HG02763 (cell line): Measurements from ENCODE around the gene AREL1.

Experiments used
- ATAC-seq: cut with Tn5 transposase; IDR thresholded peaks from one replicate; pipeline ENCODE4 v1.9.1; 2021; ENCODE audit warnings: mild to moderate bottlenecking, moderate library complexity; ENCODE audit not compliant: unreplicated experiment

The AREL1 gene

DNA sequence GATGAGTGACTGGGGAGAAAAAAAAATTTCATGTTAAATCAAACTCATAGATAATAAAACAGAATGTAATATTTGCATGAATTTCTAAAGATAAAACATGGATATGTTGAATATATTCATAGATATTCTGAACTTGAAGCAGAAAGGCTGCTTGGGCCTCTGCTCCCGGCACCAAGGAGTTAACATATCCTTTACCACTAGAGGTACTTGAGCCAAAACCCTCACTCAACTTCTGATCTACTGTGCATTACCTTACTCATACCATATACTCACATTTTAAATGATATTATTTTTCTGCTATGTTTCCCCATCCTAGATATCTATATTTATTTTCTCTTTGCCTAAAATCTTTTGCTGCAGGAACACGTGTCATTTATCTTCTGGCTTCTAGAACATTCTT lies 14.9 kb downstream of the AREL1 start:
- ATAC-seq = no peak

DNA sequence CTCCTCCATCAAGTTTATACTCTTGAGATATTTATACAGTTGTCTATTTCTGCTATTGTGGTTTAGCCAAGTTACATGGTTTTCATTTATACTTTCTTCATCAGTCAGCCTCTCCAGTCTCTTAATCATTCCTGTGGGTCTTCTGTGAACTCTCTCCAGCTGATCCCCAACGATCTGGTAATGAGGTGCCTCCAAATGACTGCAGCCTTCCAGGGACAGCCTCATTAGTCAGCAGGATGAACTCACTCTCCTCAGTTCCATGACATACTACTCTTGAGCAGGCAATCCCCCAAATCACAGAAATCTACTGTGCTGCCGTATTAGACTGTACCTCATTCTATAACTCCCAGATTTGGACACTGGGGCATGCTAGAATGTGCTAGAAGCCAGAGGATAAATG lies 15.3 kb downstream of the AREL1 start:
- ATAC-seq = no peak

DNA sequence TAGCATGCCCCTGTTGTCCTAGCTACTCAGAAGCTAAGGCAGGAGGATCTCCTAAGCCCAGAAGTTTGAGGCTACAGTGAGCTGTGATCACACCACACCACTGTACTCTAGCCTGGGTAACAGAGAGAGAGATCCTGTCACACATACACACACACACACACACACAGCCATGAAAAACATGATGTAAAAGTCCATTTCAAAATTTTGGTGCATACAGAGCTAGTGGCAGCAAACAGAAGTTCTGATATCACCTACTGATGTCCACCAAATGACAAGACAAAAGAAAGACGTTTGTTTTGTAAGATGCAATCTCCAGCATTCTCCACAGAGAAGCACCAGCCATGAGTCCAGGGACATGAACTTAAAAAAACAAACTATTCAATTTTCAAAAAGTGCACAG lies 15.9 kb downstream of the AREL1 start:
- no peak for ATAC-seq

DNA sequence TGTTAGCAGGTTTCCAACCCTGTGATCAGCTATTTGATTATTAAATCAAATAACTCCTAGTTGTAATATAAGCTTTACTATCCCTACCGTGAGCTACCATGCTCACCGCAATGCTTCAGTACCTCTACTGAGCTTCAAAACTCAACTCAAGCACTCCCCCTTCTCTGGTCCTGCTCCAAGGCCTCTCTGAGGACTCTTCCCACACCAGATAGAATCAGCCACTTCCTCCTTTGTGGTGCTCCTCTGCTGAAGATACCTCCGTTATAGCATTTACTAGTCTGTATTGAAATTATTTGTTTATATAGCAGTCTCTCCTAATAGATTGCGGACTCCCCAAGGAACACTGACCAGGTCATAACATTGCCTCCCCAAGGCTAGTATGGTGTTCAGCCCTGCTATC lies 17.5 kb downstream of the AREL1 start:
- ATAC-seq = no peak

DNA sequence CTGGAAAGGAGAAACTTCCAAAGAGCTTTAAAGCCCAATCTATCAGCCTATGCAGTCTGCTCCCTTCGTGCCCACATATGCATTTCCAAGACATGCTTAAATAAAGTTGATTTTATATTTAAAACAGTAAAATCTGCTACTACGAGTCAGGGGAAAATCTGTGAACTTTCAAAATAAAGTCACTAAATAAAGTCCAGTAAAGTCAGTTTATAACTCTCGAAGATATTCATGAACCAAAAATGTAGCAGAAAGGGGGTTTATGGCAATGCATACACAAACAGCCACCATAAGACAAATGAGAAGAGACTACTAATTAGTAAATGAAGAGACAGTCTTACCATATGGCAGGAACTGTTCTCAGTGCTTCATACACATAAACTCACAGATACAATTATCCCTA lies 19.7 kb downstream of the AREL1 start:
- ATAC-seq = no peak

DNA sequence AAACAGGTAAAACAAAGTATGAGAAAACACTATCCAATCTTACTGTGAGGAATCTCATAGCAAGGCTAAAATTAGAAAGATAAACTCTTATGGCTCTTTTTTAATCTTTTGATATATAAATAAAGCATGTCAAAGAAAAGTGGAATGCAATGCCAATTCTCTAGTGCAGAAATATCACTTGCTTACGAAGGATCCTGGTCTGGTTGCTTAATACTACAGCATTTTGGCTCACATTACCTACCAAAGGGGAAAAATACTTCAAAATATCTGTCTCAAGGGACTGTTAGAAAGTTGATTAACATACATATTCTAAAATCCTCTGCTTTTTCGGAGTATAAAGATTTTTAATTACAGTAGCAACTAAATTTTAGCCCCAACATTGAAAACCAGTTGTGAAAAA lies 21.4 kb downstream of the AREL1 start:
- no peak for ATAC-seq

DNA sequence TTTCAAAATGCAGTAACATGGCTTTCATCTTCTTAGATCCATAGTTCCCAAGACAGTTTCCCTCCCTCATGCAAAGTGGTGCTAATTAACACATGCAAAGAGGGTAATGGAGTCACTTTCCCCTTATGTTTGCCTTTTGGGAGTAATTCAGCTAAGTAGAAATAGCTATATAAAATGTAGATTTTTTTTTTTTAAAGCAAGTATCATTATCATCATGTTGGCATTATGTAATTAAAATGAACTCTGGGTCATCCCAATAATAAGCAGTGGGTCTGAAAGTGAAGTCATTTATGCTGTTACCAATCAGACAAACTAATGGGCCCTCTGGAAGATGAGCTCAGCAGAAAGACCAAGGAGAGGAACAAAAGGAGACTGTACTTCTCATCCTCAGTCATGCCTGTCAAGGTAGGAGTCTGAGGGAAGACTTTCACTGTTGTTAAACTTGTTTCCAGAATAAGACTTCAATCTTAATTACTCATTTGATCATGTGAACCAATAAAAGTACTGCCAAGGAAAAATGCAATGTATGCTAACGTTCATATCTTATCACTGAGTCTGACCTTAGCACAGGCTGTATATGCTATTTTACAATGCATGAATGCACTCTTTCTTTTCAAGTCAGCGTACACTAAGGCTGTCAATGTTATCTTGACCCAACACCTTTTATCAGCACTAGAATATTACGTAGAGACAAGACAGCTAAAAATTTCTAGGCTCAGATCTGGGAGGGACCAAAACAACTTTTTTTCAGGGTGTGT lies 26.8 kb downstream of the AREL1 start:
- ATAC-seq = no peak

DNA sequence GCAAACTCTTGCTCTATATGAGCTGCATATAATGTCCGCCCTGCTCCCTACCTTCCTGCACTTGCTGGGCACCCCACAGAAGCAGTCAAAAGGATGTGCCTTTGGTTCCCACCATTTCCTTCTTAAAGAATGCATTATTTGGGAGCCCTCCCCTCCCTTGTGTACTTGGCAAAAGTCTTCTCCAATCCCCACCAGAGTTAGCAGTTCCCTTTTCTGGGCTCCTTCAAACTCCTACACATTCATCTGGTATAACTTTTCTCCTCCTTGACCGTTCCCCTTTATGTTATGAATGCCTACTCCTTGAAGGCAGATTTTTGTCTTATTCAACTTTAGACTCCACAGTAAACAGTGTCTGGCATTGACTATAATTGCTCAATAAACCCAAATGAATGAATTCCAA lies 27.8 kb downstream of the AREL1 start:
- no peak for ATAC-seq

DNA sequence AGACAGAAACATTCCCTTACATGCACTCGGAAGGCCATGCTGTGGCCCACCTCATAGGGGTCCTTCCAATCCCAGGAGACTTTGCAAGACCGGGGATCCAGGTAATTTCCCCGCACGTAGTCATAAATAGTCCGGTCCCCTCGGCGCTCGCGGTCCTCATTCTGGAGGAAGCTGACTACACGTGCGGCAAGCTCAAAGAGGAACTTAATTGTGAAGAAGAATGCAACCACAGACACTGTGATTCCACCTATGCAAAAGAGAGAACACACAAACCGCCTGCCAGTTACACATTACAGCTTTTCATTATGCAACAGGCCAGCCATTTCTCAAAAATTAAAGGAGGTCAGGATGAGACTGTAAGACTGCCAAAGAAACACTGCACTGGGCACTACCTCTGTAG lies 28.4 kb downstream of the AREL1 start:
- ATAC-seq = no peak

DNA sequence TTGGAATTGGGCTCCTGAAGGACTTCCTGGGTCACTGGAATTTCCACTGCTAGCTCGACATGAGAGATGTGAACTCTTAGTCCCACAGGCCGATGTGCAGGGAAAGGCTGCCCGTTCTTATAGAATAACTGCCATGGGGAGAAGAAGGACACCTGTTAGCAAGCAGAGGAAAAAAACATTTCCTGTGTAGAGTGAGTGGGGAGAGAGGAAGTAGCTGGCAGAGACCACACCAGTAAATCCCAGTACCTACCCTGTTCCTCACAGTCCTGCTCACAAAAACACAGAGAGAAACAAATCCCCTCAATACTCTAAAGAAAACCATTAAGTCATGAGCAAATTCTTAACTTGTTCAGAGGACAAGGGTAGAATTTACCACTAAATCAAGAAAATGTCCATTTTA lies 29.5 kb downstream of the AREL1 start:
- no peak for ATAC-seq

DNA sequence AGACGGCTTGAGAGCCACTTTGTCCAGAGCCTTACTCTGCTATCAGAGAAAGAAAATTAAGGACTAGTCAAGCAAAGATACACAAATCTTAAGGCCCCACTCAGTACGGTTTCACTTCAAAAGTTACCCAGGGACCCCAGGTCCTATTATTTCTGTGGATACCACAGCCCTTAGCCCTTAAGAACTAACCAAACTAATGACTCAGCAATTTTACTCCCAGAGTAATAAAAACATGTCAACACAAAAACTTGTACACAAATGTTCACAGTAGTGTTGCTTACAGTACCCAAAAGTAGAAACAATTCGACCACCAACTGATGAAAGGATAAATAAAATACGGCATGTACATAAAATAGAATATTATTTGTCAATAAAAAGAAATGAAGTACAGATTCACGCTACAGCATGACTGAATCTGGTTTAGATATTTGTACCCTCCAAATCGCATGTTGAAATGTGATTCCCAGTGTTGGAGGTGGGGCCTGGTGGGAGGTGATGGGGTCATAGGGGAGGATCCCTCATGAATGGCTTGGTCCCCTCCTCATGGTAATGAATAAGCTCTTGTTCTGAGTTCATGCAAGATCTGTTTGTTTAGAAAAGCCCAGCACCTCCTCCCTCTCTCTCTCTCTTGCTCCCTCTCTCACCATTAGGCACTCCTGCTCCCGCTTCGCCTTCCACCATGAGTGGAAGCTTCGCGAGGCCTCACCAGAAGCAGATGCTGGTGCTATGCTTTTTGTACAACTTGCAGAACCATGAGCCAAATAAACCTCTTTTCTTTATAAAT lies 30.5 kb downstream of the AREL1 start:
- no peak for ATAC-seq

DNA sequence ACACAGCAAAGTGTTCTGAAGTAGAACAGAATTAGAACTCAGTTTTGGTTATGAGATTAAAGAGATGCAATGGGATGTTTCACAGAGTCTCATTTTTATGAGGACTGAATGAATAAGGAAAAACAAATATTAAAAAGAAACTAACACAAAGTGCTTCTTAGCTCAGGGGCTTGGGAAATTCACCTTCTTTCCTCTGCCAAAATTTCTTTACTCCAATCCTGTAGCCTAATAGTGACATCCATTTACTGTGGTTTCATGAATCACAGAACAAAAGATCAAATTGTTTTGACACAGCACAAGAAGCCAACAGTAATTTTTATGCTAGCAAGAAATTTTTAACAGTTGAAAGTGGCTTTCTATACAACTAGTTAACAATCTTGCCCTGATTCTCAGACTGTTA lies 37.7 kb downstream of the AREL1 start:
- no peak for ATAC-seq

DNA sequence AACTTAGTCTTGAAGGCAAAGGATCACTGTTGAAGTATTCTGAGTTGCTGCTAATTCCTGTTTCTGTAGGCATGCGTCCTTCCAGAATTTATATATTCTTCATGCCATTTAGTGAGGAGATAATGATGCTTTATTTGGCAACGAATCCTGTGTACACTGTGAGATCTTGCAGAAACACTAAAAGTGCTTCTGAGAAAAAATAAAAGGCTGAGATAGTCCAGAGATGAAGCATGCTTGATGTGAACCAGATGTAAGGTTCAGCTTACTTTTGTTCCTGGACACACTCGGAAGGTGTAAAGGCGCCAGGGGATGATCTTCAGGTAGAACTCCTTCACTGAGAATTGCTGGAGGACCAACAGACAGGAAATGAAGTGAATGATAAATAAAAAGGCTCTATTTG lies 39.1 kb downstream of the AREL1 start:
- ATAC-seq = no peak

DNA sequence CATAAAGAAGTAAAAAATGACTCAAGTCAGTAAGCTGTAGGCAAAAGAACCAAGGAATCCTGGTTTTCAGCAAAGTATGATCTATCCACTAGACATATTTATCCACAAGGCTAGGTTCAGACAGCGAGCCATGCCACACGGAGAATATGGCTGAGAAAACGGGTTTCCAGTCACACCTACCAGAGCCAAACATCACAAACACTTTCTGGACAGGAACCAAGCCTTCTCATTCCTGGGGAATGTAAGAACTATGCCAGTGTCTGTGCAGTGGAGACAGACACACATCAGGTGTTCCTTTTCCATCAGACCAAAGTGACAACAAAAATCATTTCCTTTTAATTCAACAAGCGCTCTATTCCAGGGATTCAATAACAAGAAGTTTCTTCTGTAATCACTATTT lies 41.1 kb downstream of the AREL1 start:
- ATAC-seq = no peak

DNA sequence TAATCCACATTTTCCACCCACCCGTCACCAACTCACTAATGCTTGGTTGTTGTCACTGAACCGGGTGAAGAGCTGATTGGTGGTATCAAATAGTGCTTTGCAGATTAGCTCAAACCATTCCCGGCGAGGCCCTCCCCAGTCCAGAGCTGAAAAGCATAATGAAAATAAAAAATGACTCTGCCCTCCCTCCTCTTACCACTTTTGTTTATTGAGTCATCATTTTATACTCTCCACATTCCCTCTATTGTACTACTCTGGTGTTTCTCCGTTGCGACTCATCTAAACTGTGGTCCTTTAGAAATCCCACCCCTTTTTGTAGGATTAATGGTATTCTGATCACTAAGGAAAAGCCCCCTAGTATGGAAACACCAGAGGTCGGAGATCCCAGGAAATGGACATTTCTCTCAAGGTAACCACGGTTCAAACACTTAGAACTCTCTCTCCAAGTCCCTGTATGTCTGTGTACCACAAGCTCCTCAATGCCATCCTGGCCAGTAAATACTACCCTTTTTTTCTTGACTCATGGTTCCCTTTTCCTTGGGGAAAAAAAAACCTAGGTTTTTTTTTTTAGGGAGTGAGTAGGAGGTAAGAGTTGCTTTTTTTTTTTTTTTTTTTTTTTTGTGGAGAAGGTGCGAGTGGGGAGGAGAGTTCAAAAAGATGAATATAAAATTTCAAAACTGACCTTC lies 42.0 kb downstream of the AREL1 start:
- no peak for ATAC-seq

DNA sequence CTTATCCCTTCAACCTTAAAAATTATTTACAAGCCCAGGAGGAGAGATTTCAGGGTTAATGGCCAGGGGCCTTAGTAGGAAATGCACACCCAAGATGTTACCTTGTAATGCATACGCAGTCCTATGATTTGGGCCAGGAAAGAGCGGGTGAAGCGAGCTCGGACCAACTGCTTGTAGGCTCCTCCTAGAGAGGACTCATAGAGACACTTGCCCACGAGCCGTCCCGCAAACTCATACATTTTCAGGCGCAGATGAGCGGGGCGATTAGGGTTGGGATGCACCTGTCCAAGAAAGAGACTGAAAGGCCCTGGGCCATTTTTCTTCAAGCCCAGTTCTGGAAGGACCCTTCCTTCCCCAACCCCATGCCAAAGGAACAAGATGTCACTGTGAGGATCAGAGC lies 43.0 kb downstream of the AREL1 start:
- no peak for ATAC-seq

DNA sequence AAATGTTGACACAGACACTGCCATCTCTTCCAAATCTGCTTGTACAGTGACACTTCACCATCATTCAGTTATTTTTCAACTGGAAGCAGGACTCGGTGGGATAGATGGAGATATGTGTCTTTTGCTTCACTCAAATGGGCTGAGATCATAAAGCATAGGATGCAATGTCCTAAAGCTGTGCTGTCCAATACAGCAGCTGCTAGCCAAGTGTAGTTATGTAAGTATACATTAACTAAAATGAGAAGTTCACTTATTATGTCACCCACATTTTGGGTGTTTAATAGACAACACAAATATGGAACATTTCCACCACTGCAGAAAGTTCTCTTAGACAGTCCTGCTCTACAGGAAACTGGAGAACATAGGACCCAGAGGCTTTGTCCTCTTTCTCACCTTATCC lies 43.6 kb downstream of the AREL1 start:
- ATAC-seq = no peak

DNA sequence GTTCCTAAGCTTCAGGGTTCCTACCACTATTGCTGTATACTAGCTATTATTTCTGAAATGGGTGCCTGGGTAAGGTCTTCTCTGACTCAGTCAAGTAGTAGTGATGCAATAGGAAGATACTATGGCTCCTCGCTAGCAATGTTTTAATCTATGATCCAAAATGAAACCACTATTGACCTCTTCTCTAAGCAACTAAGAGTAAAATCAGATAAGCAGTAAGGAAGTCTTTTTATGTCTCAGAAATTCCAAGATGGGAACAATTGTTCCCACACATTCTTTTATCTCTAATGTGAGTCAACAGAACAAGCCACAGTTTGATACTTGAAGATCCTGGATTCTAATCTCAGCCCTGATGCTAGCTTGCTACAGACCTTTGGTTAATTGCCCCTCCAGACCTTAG lies 45.1 kb downstream of the AREL1 start:
- no peak for ATAC-seq

DNA sequence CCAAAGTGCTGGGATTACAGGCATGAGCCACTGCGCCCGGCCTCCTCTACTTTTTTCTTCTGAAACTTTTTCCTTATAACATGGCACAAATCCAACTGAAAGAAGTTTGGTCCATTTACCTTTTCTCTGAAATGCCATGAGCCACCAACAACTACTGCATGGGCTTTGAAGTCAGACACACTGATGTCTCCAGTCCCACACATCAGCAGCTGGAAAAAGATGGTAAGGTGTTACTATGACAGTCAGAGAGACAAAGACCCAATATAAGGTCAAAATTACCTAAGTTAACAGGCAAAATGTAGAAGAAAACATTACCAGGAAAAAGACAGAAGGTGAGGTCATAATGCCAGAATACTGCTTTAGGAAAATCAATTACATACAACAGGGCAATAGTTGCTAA lies 48.2 kb downstream of the AREL1 start:
- no peak for ATAC-seq

DNA sequence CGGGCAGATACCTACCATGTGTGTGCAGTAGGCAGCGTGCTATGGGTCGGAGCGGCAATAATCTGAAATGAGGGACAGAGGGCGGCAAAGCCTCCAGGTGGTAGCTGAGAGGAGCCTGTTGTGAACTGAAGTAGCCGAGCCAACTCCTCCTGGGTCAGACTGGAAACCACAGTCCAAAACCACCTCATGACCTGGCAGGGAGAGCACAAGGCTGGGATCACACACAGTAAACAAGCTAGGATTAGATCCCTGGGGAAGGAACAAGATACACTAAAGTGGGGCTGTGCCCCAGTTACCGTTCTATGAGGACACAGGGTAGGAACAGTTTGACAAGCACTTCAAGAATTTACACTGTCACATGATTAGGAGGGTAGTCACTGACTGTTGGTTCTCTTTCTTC lies 49.0 kb downstream of the AREL1 start:
- ATAC-seq = no peak

DNA sequence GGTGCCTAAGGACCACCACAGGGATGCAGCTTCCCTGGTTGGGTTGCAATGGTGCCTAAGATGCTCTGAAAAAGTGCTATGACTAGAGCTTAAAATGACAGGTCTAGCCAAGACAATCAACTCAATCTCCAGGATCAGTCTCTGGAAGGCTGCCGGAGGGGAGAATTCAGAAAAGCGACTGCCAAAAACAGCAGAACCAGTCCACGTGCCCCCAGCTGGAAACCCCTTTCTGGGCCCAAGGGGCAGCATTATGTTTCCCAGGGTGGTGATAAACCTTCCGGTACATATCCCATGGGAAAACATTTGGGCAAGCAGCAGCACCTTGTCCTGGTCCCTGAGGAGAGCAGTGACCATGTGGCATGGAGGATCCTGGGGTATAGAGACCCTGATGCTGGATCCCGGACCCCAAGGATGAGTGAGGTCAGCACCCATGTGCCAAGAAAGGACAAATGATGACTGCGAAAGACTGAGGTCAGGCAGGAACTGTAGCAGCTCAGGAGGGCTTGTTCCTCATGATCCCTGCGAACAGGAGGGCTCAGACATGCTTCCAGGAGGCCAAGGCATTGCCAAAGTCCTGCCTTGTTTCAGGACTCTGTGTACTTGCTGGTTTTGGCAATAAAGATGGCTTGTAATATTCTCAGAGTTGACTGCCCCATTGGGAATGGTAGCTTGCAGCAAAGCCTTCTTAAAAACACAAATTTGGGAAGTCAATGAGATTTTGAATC lies 51.0 kb downstream of the AREL1 start:
- ATAC-seq = no peak
